NOMO-1 (cell line): ENCODE measurements around the gene FBLN5.
A peak's percentile ranks its signal among the peaks of the same experiment; 100 is the strongest.

Source experiments
- DNase-seq, 2 experiments: peaks; one replicate each; lab custom pipeline; 2025; ENCODE audit not compliant: unreplicated experiment in 2 of 2; lab: John Stamatoyannopoulos, UW

The FBLN5 gene

GRCh38 chr14:91947475-91948184 is at the start of gene FBLN5:
FBLN5 (minus strand) TSS chr14:91947694; CDS start chr14:91947229, 465 bp downstream.
- DNase-seq, result no peak

- DNase-seq, result peak in 1 of 2 experiments; percentile 35
Observed at GRCh38 chr14:91996948-91997371, 49.5 kb upstream of the FBLN5 start.

GRCh38 chr14:91987192-91987591 is 39.7 kb upstream of the FBLN5 start:
- DNase-seq, result no peak

GRCh38 chr14:91985521-91986255 is 38.2 kb upstream of the FBLN5 start:
- peak; percentile 65 to 68 for DNase-seq

DNA sequence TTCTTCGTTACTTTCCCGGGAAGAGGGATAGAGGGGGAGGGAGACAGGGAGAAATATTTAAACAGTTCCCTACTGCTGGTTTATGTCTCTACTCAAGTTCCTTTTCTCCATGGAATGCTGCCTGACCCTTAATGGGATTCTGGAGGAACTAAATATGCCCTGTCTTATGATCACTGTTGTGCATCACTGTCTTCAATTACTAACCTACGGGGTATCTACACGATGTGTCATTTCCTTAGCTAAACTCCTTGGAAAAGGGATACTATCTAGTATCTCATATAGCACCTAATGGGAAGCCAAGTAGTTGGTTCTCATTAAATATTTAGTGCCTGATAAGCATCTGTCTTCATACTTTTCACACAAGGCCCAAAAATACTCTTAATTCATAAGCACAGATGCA is 37.5 kb upstream of the FBLN5 start:
- no peak for DNase-seq

DNA sequence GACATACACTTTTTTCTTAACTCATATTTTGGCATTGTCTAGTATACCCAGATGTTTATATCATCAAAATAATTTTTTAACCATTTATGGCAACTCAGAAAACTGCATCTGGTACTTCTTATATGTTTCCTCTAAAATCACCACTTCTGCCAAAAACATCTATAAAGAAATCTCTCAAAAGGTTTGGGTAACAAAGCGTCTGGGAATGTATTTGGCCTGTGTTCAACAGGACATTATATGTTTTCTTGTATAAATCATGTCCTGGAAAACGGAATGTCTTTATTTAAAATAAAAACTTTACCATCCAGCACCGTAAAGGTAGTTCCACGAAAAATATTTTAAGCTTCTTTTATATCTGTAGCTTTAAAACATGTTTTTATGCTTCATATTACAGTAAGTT is 36.1 kb upstream of the FBLN5 start:
- no peak for DNase-seq

DNA sequence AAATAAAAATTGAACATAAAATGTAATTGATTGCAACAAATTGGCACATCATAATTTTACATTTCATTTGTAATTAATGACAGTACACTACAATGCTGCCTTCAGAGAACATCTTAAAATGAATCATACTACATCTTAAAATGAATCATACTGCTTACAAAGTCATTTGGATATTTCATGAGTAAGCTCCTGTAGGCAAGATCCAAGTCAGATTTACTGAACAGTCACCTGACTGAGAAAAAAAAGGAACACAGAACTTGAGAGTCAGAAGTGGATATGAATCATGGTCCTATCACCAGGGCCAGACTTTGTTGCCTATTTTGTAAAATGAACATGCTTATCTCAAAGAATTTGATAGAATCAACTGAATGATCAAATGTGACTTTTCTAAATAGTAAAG is 32.7 kb upstream of the FBLN5 start:
- peak in 1 of 2 experiments; percentile 72 for DNase-seq

- DNase-seq, result no peak
Observed at GRCh38 chr14:91977884-91978283, 30.4 kb upstream of the FBLN5 start.

DNA sequence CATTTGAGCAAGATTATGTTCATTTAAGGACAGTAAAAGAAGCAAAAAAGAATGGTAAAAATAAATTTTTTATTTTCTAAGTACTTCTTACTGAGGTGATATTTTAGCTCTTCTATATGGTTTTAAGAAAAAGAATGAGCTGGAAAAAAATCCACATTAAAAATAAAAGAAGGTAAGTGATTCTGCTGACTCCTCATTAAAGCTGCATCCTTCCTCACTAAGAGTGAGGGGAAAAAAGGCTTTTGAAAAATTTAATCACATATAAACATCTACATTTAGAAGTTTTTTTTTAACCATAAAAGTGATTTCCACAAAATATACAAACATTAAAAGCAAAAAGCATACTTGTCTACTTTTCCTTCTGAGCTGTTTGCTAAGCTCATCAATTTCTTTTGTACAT is 28.3 kb upstream of the FBLN5 start:
- DNase-seq, result no peak

GRCh38 chr14:91971188-91971778 is 23.8 kb upstream of the FBLN5 start:
- DNase-seq, result no peak

DNA sequence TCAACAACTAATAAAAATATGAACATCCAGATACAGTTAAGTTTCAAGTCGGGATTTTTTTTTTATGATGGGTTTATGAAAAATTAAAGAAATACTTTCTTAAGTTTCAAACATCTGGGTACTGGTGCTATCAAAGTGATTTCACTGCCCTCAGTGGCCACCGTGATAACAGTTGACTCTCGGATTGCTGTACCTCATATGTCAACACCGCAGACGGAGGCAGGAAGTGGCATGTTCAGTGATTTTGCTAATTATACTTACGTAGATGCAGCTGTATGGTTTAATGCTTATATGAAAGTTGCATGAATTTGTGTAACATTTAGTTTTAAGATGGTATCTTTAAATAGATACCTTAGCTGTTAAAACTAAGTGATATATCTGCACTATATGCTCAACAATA is 20.8 kb upstream of the FBLN5 start:
- no peak for DNase-seq

DNA sequence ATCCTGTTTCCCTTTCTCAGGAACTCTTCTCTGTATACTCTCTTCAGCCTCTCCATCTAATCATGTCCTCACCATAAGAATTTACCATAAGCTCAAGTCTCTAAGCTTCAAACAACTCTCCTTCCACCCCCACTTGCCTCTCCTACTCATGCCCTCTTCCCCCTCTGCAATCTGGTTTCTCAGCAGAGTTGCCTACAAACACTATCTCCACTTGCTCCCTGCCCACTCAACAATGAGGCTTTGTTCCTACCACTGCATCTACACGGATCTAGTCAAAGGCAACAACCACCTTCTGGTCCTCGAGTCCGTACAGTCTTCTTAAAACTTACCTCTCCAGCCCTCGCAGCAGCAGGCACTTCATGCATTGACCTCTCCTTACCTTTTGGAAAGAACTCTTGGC is 17.2 kb upstream of the FBLN5 start:
- DNase-seq, result no peak

GRCh38 chr14:91964011-91964410 is 16.5 kb upstream of the FBLN5 start:
- no peak for DNase-seq

DNA sequence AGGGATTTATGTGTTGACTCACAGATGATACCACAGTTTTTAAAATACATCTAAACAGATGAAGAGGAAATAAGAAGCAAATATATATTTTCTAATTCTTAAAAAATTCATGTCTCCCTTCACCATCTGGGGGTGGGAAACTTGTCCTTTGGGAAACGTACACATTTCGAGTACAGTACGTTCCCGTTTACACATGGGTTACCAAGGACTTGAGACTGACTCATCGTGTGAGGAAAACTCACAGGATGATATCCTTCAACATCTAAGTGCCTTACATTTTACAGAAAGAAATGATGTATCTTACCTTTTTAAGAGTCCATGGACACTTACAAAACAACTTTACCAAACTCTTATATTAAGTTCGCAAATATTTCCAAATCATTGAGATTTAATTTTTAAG is 16.0 kb upstream of the FBLN5 start:
- DNase-seq, result no peak

GRCh38 chr14:91961297-91962220 is 14.1 kb upstream of the FBLN5 start:
- no peak for DNase-seq

GRCh38 chr14:91957876-91958313 is 10.4 kb upstream of the FBLN5 start:
- DNase-seq, result no peak

DNA sequence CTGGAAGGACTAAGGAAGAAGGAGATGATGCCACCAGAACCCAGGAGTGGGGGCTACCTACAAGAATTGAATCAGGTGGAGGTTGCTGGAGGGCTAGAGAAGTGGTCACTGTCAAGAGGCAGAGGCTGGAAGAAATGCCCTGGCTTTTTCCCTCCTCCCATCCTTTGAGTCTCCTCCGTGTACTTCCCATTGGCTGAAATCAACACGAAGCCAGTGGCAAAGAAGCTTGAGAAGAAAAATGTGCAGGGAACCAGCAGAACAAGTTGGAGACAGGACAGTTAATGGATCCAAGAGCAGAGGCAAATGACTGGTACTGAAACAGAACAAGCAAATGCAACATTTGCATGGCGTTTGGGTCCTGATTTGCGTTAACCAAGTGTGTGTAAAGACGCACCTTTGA is 9.1 kb upstream of the FBLN5 start:
- no peak for DNase-seq

- DNase-seq, result no peak
Observed at GRCh38 chr14:91955168-91955567, 7.7 kb upstream of the FBLN5 start.

DNA sequence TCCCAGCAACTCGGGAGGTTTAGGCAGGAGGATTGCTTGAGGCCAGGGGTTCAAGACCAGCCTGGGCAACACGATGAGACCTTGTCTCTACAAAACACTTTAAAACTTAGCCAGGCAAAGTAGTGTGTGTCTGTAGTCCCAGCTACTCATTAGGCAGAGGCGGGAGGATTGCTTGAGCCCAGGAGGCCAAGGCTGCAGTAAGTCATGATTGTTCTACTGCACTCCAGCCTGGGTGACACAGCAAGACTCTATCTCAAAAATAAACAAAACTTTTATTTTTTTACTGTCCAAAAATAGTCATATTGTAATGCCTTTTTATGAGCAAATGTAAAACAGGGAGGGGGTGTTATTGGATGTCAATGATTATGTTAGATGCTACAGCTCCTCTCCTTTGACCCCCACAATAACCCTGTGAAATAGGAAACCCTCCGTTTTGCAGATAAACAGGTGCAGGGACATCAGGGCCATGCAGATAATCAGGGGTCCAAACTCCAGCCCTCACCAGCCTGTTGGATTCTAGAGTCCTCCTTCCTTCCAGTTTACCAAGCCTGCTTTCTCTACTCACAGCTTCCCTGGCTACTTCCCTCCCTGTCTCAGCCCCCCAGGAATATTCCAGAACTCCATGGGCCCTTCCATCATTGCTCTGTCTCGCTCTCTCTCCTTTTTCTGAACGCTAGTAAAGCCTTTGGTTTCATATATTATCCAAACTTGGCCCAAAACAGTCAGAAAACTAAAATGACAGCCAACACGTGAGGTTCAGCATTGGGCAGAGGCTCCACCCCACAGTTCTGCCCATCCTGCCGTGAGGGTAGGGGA is 5.9 kb upstream of the FBLN5 start:
- no peak for DNase-seq
